ENCODE data around the gene PLEKHG7.
"Not testable (repeated sequence)": the region's sequence is repeated elsewhere in the genome, so short reads cannot be mapped to it uniquely, and the experiment has no call there.

PLEKHG7 gene

GRCh38 chr12:92715625-92716024 is 12.8 kb downstream of the PLEKHG7 start:
- no peak for DNase-seq

GRCh38 chr12:92717202-92717601 is 14.4 kb downstream of the PLEKHG7 start:
- peak; percentile 13 for DNase-seq

- no peak for DNase-seq
Measured at GRCh38 chr12:92718483-92718990, 15.7 kb downstream of the PLEKHG7 start.

- no peak for DNase-seq
Measured at GRCh38 chr12:92719674-92720073, 16.9 kb downstream of the PLEKHG7 start.

GRCh38 chr12:92721130-92721529 is 18.3 kb downstream of the PLEKHG7 start:
- no peak for DNase-seq

GRCh38 chr12:92721656-92722055 is 18.9 kb downstream of the PLEKHG7 start:
- no peak for DNase-seq

- no peak for DNase-seq
Measured at GRCh38 chr12:92722897-92723296, 20.1 kb downstream of the PLEKHG7 start.

- no peak for DNase-seq
Measured at GRCh38 chr12:92726850-92727249, 24.1 kb downstream of the PLEKHG7 start.

GRCh38 chr12:92729773-92730305 is 27.1 kb downstream of the PLEKHG7 start:
- DNase-seq: no peak

GRCh38 chr12:92730758-92731157 is 28.0 kb downstream of the PLEKHG7 start:
- no peak for DNase-seq

- DNase-seq: peak; percentile 72
Measured at GRCh38 chr12:92732216-92732615, 29.4 kb downstream of the PLEKHG7 start.

GRCh38 chr12:92732716-92733115 is 29.9 kb downstream of the PLEKHG7 start:
- peak; percentile 65 for DNase-seq

- DNase-seq: no peak
Measured at GRCh38 chr12:92733181-92733580, 30.4 kb downstream of the PLEKHG7 start.

GRCh38 chr12:92733661-92734060 is 30.9 kb downstream of the PLEKHG7 start:
- no peak for DNase-seq

- DNase-seq: no peak
Measured at GRCh38 chr12:92735131-92735721, 32.4 kb downstream of the PLEKHG7 start.

- DNase-seq: no peak
Measured at GRCh38 chr12:92736605-92737004, 33.8 kb downstream of the PLEKHG7 start.

- no peak for DNase-seq
Measured at GRCh38 chr12:92737855-92738850, 35.4 kb downstream of the PLEKHG7 start.

GRCh38 chr12:92739113-92739512 is 36.3 kb downstream of the PLEKHG7 start:
- DNase-seq: no peak

- no peak for DNase-seq
Measured at GRCh38 chr12:92740411-92740810, 37.6 kb downstream of the PLEKHG7 start.

GRCh38 chr12:92743026-92743425 is 40.2 kb downstream of the PLEKHG7 start:
- no peak for DNase-seq

- no peak for DNase-seq
Measured at GRCh38 chr12:92745856-92746550, 43.2 kb downstream of the PLEKHG7 start.

GRCh38 chr12:92747151-92747550 is 44.4 kb downstream of the PLEKHG7 start:
- no peak for DNase-seq

GRCh38 chr12:92749691-92750090 is 46.9 kb downstream of the PLEKHG7 start:
- DNase-seq: not testable (repeated sequence)
